ENCODE results near the gene NECTIN1.

The NECTIN1 gene

GRCh38 chr11:119742263-119742861, 13.4 kb upstream of the NECTIN1 start:
- no peak for TF ChIP-seq CTCF (IDR thresholded peaks at IDR 0.05; ENCODE audit: insufficient read depth, low read depth, low read length, missing control alignments)
- DNase-seq (ENCODE audit: low read depth), result no peak
- no peak overlapping the region for H3K4me3 ChIP-seq (ENCODE audit: low read depth, low read length)

- peak; percentile 51 for DNase-seq (ENCODE audit: low read depth)
- H3K4me3 ChIP-seq (ENCODE audit: low read depth, low read length), result no peak overlapping the region
- TF ChIP-seq CTCF (IDR thresholded peaks at IDR 0.05; ENCODE audit: insufficient read depth, low read depth, low read length, missing control alignments), result peak; percentile 80
These were observed 12.6 kb upstream of the NECTIN1 start for GRCh38 chr11:119741369-119742262.

GRCh38 chr11:119739975-119740374, 11.0 kb upstream of the NECTIN1 start:
- H3K4me3 ChIP-seq (ENCODE audit: low read depth, low read length), result no peak overlapping the region
- TF ChIP-seq CTCF (IDR thresholded peaks at IDR 0.05; ENCODE audit: insufficient read depth, low read depth, low read length, missing control alignments), result no peak
- no peak for DNase-seq (ENCODE audit: low read depth)

GRCh38 chr11:119739021-119739703, 10.2 kb upstream of the NECTIN1 start:
- no peak for DNase-seq (ENCODE audit: low read depth)
- H3K4me3 ChIP-seq (ENCODE audit: low read depth, low read length), result no peak overlapping the region
- TF ChIP-seq CTCF (IDR thresholded peaks at IDR 0.05; ENCODE audit: insufficient read depth, low read depth, low read length, missing control alignments), result no peak

DNA sequence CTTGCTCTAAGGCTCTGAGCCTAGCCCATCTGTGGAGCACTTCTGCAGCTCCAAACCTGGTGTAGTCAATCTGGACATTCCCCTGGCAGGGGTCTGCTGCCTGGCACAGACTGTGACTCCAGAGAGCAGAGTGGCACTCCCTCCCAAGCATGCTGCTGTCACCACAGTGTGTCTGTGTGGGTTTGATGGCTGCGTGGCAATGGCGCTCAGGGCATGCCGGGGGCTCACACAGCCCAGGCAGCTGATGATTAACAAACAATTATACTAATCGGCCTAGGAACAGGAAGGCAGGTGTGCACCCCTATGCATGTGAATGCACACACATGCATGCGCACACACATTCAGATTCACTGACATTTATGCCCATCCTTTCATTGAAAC, 9.0 kb upstream of the NECTIN1 start:
- no peak for TF ChIP-seq CTCF (IDR thresholded peaks at IDR 0.05; ENCODE audit: insufficient read depth, low read depth, low read length, missing control alignments)
- no peak for DNase-seq (ENCODE audit: low read depth)
- no peak overlapping the region for H3K4me3 ChIP-seq (ENCODE audit: low read depth, low read length)

DNA sequence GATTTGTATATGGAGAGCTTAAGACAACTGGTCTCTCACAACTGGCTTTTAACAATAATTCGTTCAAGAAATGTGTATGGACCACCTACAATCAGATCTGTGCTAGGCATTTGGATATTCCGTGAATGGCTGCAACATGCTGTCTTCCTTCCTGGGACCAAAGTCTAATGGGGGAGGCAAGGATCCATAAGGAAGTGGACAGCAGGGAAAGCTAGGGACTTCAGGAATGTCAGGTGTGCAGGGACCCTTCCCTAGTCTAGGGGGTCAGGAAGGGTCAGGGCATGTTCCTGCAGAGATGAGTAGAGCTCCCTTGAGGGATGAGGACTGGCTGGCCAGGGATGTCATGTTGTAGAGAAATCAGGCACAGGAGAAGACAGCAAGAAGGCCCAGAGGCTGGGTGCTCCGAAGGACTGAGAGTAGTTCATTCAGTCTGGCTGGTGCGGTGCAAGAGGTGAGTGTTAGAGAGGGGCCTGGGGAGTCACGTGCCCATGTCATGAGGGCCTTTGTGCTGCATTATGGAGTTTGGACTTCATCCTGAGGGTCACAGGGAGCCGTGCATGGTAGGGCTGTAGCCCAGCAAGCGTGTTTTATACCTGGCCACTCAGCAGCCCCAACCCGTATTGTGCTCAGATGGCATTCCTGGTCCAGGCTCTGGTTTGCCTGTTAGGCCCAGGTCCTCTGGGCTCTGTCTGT, 8.5 kb upstream of the NECTIN1 start:
- no peak for DNase-seq (ENCODE audit: low read depth)
- no peak for TF ChIP-seq CTCF (IDR thresholded peaks at IDR 0.05; ENCODE audit: insufficient read depth, low read depth, low read length, missing control alignments)
- H3K4me3 ChIP-seq (ENCODE audit: low read depth, low read length), result no peak overlapping the region

Measured in GM12865 (cell line).